ENCODE results near the gene EPHB2. TPM values are rescaled to one million over a fixed set of nuclear protein-coding genes. Genes with fewer than 3 reads are reported as not detected.

Gene EPHB2
- total and polyA plus RNA-seq, 7 experiments from 2014 or later, result 0.27 to 2.2 (median 0.49) TPM; not detected in 3

- H3K4me1 ChIP-seq (ENCODE audit: control insufficient read depth in 2 of 2, insufficient read depth in 2 of 2, low read length in 2 of 2), result no peaks in the 10 kb centered on the region
- ChIA-PET POLR2A (no interaction called here), CTCF (no interaction called here)
- Mint-ChIP-seq H3K36me3 (no peaks in the 10 kb centered on the region), H3K4me1 (peaks cover 0 to 3% (median 0%) of the 10 kb centered on the region in 7 donors), H3K27me3 (peaks cover 5 to 24% (median 16%) of the 10 kb centered on the region in 5 donors), H3K9me3 (no peaks in the 10 kb centered on the region), H3K4me3 (no peak overlapping the region), H3K27ac (no peak overlapping the region)
- H3K27me3 ChIP-seq (ENCODE audit: control insufficient read depth in 2 of 2, insufficient read depth in 2 of 2, low read length in 2 of 2), result no peaks in the 10 kb centered on the region
- no peaks in the 10 kb centered on the region for H3K9me3 ChIP-seq (ENCODE audit: control insufficient read depth in 2 of 3, low read length in 3 of 3)
- no peak overlapping the region for H3K4me3 ChIP-seq (ENCODE audit: low read length)
- no peak for ATAC-seq
- H3K27ac ChIP-seq (ENCODE audit: low read depth, low read length), result no peak overlapping the region
- no peak for DNase-seq
- H3K36me3 ChIP-seq (ENCODE audit: control insufficient read depth in 2 of 3, insufficient read depth in 3 of 3, low read length in 3 of 3), result no peaks in the 10 kb centered on the region
- intact Hi-C loops (cut with micrococcal nuclease), result no loop called here
Measured at GRCh38 chr1:22738522-22738921, 27.9 kb downstream of the EPHB2 start.

GRCh38 chr1:22739648-22740385 is 29.2 kb downstream of the EPHB2 start:
- CTCF ChIA-PET, result no interaction called here

GRCh38 chr1:22741118-22741517 is 30.5 kb downstream of the EPHB2 start:
- H3K4me3 Mint-ChIP-seq, result no peak overlapping the region
- peaks cover 5 to 24% (median 18%) of the 10 kb centered on the region in 5 donors for H3K27me3 Mint-ChIP-seq
- ChIA-PET CTCF (no interaction called here), POLR2A (no interaction called here)
- intact Hi-C loops (cut with micrococcal nuclease), result no loop called here
- Histone ChIP-seq H3K27me3 (ENCODE audit: control insufficient read depth in 2 of 2, insufficient read depth in 2 of 2, low read length in 2 of 2) (no peaks in the 10 kb centered on the region), H3K27ac (ENCODE audit: low read depth, low read length) (no peak overlapping the region), H3K4me3 (ENCODE audit: low read length) (no peak overlapping the region), H3K4me1 (ENCODE audit: control insufficient read depth in 2 of 2, insufficient read depth in 2 of 2, low read length in 2 of 2) (no peaks in the 10 kb centered on the region), H3K9me3 (ENCODE audit: control insufficient read depth in 2 of 3, low read length in 3 of 3) (no peaks in the 10 kb centered on the region), H3K36me3 (ENCODE audit: control insufficient read depth in 2 of 3, insufficient read depth in 3 of 3, low read length in 3 of 3) (no peaks in the 10 kb centered on the region)
- H3K27ac Mint-ChIP-seq, result no peak overlapping the region
- ATAC-seq (no peak), DNase-seq (no peak)
- H3K36me3 Mint-ChIP-seq, result no peaks in the 10 kb centered on the region
- H3K9me3 Mint-ChIP-seq, result no peaks in the 10 kb centered on the region
- H3K4me1 Mint-ChIP-seq, result peaks cover 0 to 3% (median 0%) of the 10 kb centered on the region in 7 donors

More at GRCh38 chr1:22739648-22740385, 29.2 kb downstream of the EPHB2 start:
- peaks cover 5 to 24% (median 16%) of the 10 kb centered on the region in 5 donors for H3K27me3 Mint-ChIP-seq
- H3K27ac Mint-ChIP-seq, result no peak overlapping the region
- no peaks in the 10 kb centered on the region for H3K36me3 Mint-ChIP-seq
- peaks cover 0 to 3% (median 0%) of the 10 kb centered on the region in 7 donors for H3K4me1 Mint-ChIP-seq
- DNase-seq (no peak), ATAC-seq (no peak)
- H3K4me3 ChIP-seq (ENCODE audit: low read length), result no peak overlapping the region
- POLR2A ChIA-PET, result no interaction called here
- no peaks in the 10 kb centered on the region for H3K9me3 ChIP-seq (ENCODE audit: control insufficient read depth in 2 of 3, low read length in 3 of 3)
- no peak overlapping the region for H3K27ac ChIP-seq (ENCODE audit: low read depth, low read length)
- H3K4me3 Mint-ChIP-seq, result no peak overlapping the region
- intact Hi-C loops (cut with micrococcal nuclease), result no loop called here
- H3K27me3 ChIP-seq (ENCODE audit: control insufficient read depth in 2 of 2, insufficient read depth in 2 of 2, low read length in 2 of 2), result no peaks in the 10 kb centered on the region
- H3K9me3 Mint-ChIP-seq, result no peaks in the 10 kb centered on the region
- no peaks in the 10 kb centered on the region for H3K36me3 ChIP-seq (ENCODE audit: control insufficient read depth in 2 of 3, insufficient read depth in 3 of 3, low read length in 3 of 3)
- H3K4me1 ChIP-seq (ENCODE audit: control insufficient read depth in 2 of 2, insufficient read depth in 2 of 2, low read length in 2 of 2), result no peaks in the 10 kb centered on the region

- ChIA-PET POLR2A (no interaction called here), CTCF (interaction anchor here (0.5 kb wide), 1 partner anchor 1345 kb away, joined by 3 read pairs; no protein-coding TSS in a partner anchor)
- H3K4me1 ChIP-seq (ENCODE audit: control insufficient read depth in 2 of 2, insufficient read depth in 2 of 2, low read length in 2 of 2), result no peaks in the 10 kb centered on the region
- H3K4me3 Mint-ChIP-seq, result no peak overlapping the region
- intact Hi-C loops (cut with micrococcal nuclease), result no loop called here
- H3K27me3 Mint-ChIP-seq, result peaks cover 4 to 15% (median 13%) of the 10 kb centered on the region in 5 donors
- no peak for DNase-seq
- no peak overlapping the region for H3K27ac ChIP-seq (ENCODE audit: low read depth, low read length)
- ATAC-seq, result peak; percentile 71
- H3K9me3 ChIP-seq (ENCODE audit: control insufficient read depth in 2 of 3, low read length in 3 of 3), result no peaks in the 10 kb centered on the region
- H3K9me3 Mint-ChIP-seq, result no peaks in the 10 kb centered on the region
- peaks cover 0 to 7% (median 0%) of the 10 kb centered on the region in 7 donors for H3K4me1 Mint-ChIP-seq
- no peak overlapping the region for H3K27ac Mint-ChIP-seq
- H3K4me3 ChIP-seq (ENCODE audit: low read length), result no peak overlapping the region
- H3K36me3 ChIP-seq (ENCODE audit: control insufficient read depth in 2 of 3, insufficient read depth in 3 of 3, low read length in 3 of 3), result no peaks in the 10 kb centered on the region
- H3K27me3 ChIP-seq (ENCODE audit: control insufficient read depth in 2 of 2, insufficient read depth in 2 of 2, low read length in 2 of 2), result no peaks in the 10 kb centered on the region
- no peaks in the 10 kb centered on the region for H3K36me3 Mint-ChIP-seq
Measured at GRCh38 chr1:22745669-22746585, 35.3 kb downstream of the EPHB2 start.

GRCh38 chr1:22747021-22747734 is 36.5 kb downstream of the EPHB2 start:
- Mint-ChIP-seq H3K27ac (no peak overlapping the region), H3K9me3 (no peaks in the 10 kb centered on the region), H3K36me3 (no peaks in the 10 kb centered on the region), H3K27me3 (peaks cover 0 to 7% (median 5%) of the 10 kb centered on the region in 5 donors), H3K4me3 (no peak overlapping the region), H3K4me1 (peaks cover 0 to 7% (median 0%) of the 10 kb centered on the region in 7 donors)
- Histone ChIP-seq H3K27ac (ENCODE audit: low read depth, low read length) (no peak overlapping the region), H3K4me1 (ENCODE audit: control insufficient read depth in 2 of 2, insufficient read depth in 2 of 2, low read length in 2 of 2) (no peaks in the 10 kb centered on the region), H3K9me3 (ENCODE audit: control insufficient read depth in 2 of 3, low read length in 3 of 3) (no peaks in the 10 kb centered on the region), H3K27me3 (ENCODE audit: control insufficient read depth in 2 of 2, insufficient read depth in 2 of 2, low read length in 2 of 2) (no peaks in the 10 kb centered on the region), H3K4me3 (ENCODE audit: low read length) (no peak overlapping the region), H3K36me3 (ENCODE audit: control insufficient read depth in 2 of 3, insufficient read depth in 3 of 3, low read length in 3 of 3) (no peaks in the 10 kb centered on the region)
- ChIA-PET POLR2A (no interaction called here), CTCF (no interaction called here)
- ATAC-seq (no peak), DNase-seq (no peak)
- intact Hi-C loops (cut with micrococcal nuclease), result no loop called here

GRCh38 chr1:22747735-22748073 is 37.1 kb downstream of the EPHB2 start:
- no peaks in the 10 kb centered on the region for H3K9me3 Mint-ChIP-seq
- H3K27me3 Mint-ChIP-seq, result peaks cover 0 to 5% (median 2%) of the 10 kb centered on the region in 5 donors
- H3K4me1 Mint-ChIP-seq, result peaks cover 0 to 7% (median 0%) of the 10 kb centered on the region in 7 donors
- H3K27ac Mint-ChIP-seq, result no peak overlapping the region
- no peaks in the 10 kb centered on the region for H3K36me3 Mint-ChIP-seq
- Histone ChIP-seq H3K27me3 (ENCODE audit: control insufficient read depth in 2 of 2, insufficient read depth in 2 of 2, low read length in 2 of 2) (no peaks in the 10 kb centered on the region), H3K4me3 (ENCODE audit: low read length) (no peak overlapping the region), H3K36me3 (ENCODE audit: control insufficient read depth in 2 of 3, insufficient read depth in 3 of 3, low read length in 3 of 3) (no peaks in the 10 kb centered on the region), H3K9me3 (ENCODE audit: control insufficient read depth in 2 of 3, low read length in 3 of 3) (no peaks in the 10 kb centered on the region), H3K4me1 (ENCODE audit: control insufficient read depth in 2 of 2, insufficient read depth in 2 of 2, low read length in 2 of 2) (no peaks in the 10 kb centered on the region), H3K27ac (ENCODE audit: low read depth, low read length) (no peak overlapping the region)
- no peak for ATAC-seq
- ChIA-PET POLR2A (no interaction called here), CTCF (no interaction called here)
- intact Hi-C loops (cut with micrococcal nuclease), result no loop called here
- no peak overlapping the region for H3K4me3 Mint-ChIP-seq
- DNase-seq, result no peak

Data from naive thymus-derived CD4-positive, alpha-beta T cell (primary cell).